HG02938 (cell line): ENCODE measurements around the gene TCF4.
A peak's percentile ranks its signal among the peaks of the same experiment; 100 is the strongest.

Source experiments
- ATAC-seq: cut with Tn5 transposase; IDR thresholded peaks from one replicate; pipeline ENCODE4 v1.9.1; 2021; ENCODE audit warnings: mild to moderate bottlenecking, moderate library complexity; ENCODE audit not compliant: unreplicated experiment

TCF4 gene

GRCh38 chr18:55506074-55506473, 81.9 kb downstream of the TCF4 start:
- ATAC-seq: no peak

- no peak for ATAC-seq
Measured at GRCh38 chr18:55504808-55505207, 83.2 kb downstream of the TCF4 start.

GRCh38 chr18:55503167-55503820, 84.7 kb downstream of the TCF4 start:
- no peak for ATAC-seq

GRCh38 chr18:55501982-55502710, 85.8 kb downstream of the TCF4 start:
- no peak for ATAC-seq

GRCh38 chr18:55501579-55501978, 86.4 kb downstream of the TCF4 start:
- no peak for ATAC-seq

GRCh38 chr18:55500316-55501086, 87.5 kb downstream of the TCF4 start:
- no peak for ATAC-seq

GRCh38 chr18:55499526-55499925, 88.5 kb downstream of the TCF4 start:
- ATAC-seq: no peak

GRCh38 chr18:55497825-55498403, 90.1 kb downstream of the TCF4 start:
- ATAC-seq: no peak

GRCh38 chr18:55494899-55495298, 93.1 kb downstream of the TCF4 start:
- ATAC-seq: no peak

- ATAC-seq: no peak
Measured at GRCh38 chr18:55494441-55494840, 93.6 kb downstream of the TCF4 start.

GRCh38 chr18:55491616-55492015, 96.4 kb downstream of the TCF4 start:
- ATAC-seq: no peak

- peak; percentile 50 for ATAC-seq
Measured at GRCh38 chr18:55489034-55489986, 98.7 kb downstream of the TCF4 start.

- no peak for ATAC-seq
Measured at GRCh38 chr18:55488473-55488872, 99.5 kb downstream of the TCF4 start.

GRCh38 chr18:55487997-55488396, 100.0 kb downstream of the TCF4 start:
- ATAC-seq: no peak

- no peak for ATAC-seq
Measured at GRCh38 chr18:55486936-55487335, 101.1 kb downstream of the TCF4 start.

- no peak for ATAC-seq
Measured at GRCh38 chr18:55485666-55486065, 102.3 kb downstream of the TCF4 start.

GRCh38 chr18:55484773-55485172, 103.2 kb downstream of the TCF4 start:
- ATAC-seq: no peak

- ATAC-seq: no peak
Measured at GRCh38 chr18:55483266-55483871, 104.6 kb downstream of the TCF4 start.

GRCh38 chr18:55479656-55480420, 108.2 kb downstream of the TCF4 start:
- ATAC-seq: no peak
